ENCODE results near the gene SRD5A3. TPM values are rescaled to one million over a fixed set of nuclear protein-coding genes. Genes with fewer than 3 reads are reported as not detected.

SRD5A3 gene
- total RNA-seq, 1 donor from 2014 or later = 39.5 TPM

DNA sequence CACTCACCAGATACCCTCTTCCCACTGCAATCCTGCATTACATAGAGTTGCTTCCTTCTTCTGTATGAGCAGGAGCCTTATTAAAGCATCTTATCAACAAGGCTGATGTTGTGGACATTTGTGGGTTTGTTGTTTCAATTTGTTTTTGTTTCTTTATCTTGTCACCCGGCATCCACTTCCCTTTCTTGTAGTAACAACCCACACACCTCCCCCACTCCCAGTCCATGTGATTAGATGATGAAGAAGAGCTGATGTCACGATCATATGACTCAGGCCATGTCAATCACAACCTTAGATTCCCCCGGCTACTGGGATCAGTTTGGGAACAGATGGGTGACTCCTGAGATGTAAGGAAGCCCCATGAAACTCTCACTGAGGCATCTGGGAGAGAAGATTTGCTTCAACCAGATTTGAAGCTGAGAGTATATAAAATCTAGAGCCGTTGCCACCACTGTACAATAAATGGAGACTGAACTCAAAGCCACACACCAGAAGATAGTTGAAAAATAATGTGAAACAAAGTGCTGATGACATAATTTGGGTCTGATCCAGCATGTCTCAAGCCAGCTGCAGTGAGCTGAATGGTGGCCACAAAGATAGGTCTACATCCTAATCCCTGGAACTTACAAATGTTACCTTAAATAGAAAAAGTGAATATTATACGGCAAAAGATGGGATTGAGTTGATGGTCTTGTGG lies 34.1 kb upstream of the SRD5A3 start:
- Mint-ChIP-seq H3K9me3 (ENCODE audit: unreplicated experiment) (peaks cover 4% of the 10 kb centered on the region), H3K4me3 (ENCODE audit: unreplicated experiment) (no peak overlapping the region), H3K36me3 (ENCODE audit: low read depth, unreplicated experiment) (no peaks in the 10 kb centered on the region), H3K27ac (ENCODE audit: unreplicated experiment) (peak overlapping the region; percentile 63), H3K4me1 (ENCODE audit: low read depth, unreplicated experiment) (peaks cover 5% of the 10 kb centered on the region), H3K27me3 (ENCODE audit: low read depth, unreplicated experiment) (no peaks in the 10 kb centered on the region)
- H3K27ac ChIP-seq (ENCODE audit: low read depth, low read length) = no peak overlapping the region
- no peaks in the 10 kb centered on the region for H3K79me2 ChIP-seq (ENCODE audit: insufficient read depth, low read length)
- H3K4me1 ChIP-seq (ENCODE audit: insufficient read depth, low read length) = no peaks in the 10 kb centered on the region
- FAIRE-seq (no peak), DNase-seq (ENCODE audit: low read depth) (no peak)
- H3K4me2 ChIP-seq (ENCODE audit: low read length) = no peak overlapping the region
- H3K9me3 ChIP-seq (ENCODE audit: insufficient read depth, low read depth, low read length) = no peaks in the 10 kb centered on the region
- H3K27me3 ChIP-seq (ENCODE audit: insufficient read depth, low read length) = no peaks in the 10 kb centered on the region
- no peaks in the 10 kb centered on the region for H3K36me3 ChIP-seq (ENCODE audit: insufficient read depth, low read length)
- TF ChIP-seq EZH2 (IDR thresholded peaks at IDR 0.05; ENCODE audit: insufficient read depth, low read length) = no peak
- no peak overlapping the region for H2AFZ ChIP-seq (ENCODE audit: low read depth, low read length)
- H4K20me1 ChIP-seq (ENCODE audit: insufficient read depth, low read length) = no peaks in the 10 kb centered on the region
- no peak overlapping the region for H3K4me3 ChIP-seq (ENCODE audit: insufficient read depth, low read depth, low read length)
- H3K9ac ChIP-seq (ENCODE audit: low read length) = no peak overlapping the region

DNA sequence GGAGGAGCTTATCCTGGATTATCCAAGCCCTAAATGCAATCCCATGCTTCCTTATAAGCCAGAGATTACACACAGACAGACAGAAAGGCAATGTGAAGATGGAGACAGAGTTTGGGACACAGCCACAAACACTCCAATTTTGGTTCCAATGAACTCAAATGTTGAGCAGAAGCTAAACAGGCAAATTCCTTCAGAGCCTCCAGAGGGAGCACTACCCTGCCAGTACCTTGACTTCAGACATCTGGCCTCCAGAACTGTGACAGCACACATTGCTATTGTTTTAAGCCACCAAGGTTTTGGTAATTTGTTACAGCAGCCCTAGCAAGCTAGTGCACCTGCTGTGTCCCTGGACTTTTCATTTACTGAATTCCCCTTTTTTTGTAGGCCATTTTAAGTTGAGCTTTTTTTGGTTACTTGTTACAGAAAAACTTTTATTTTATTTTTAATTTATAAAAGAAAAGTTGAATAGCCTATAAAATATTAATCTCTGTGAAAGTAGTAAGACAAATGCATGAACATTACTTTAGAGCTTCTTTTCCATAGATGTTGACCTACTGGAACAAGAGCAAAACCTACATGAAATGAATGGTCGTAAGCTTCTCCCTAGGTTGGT lies 33.4 kb upstream of the SRD5A3 start:
- FAIRE-seq (peak; percentile 23), DNase-seq (ENCODE audit: low read depth) (peak; percentile 27)
- Histone ChIP-seq H2AFZ (ENCODE audit: low read depth, low read length) (no peak overlapping the region), H3K79me2 (ENCODE audit: insufficient read depth, low read length) (no peaks in the 10 kb centered on the region), H3K27me3 (ENCODE audit: insufficient read depth, low read length) (no peaks in the 10 kb centered on the region), H3K4me1 (ENCODE audit: insufficient read depth, low read length) (no peaks in the 10 kb centered on the region), H3K9me3 (ENCODE audit: insufficient read depth, low read depth, low read length) (no peaks in the 10 kb centered on the region), H3K36me3 (ENCODE audit: insufficient read depth, low read length) (no peaks in the 10 kb centered on the region), H3K9ac (ENCODE audit: low read length) (no peak overlapping the region), H3K27ac (ENCODE audit: low read depth, low read length) (no peak overlapping the region), H3K4me2 (ENCODE audit: low read length) (no peak overlapping the region), H4K20me1 (ENCODE audit: insufficient read depth, low read length) (no peaks in the 10 kb centered on the region), H3K4me3 (ENCODE audit: insufficient read depth, low read depth, low read length) (no peak overlapping the region)
- TF ChIP-seq, protein P1, sequence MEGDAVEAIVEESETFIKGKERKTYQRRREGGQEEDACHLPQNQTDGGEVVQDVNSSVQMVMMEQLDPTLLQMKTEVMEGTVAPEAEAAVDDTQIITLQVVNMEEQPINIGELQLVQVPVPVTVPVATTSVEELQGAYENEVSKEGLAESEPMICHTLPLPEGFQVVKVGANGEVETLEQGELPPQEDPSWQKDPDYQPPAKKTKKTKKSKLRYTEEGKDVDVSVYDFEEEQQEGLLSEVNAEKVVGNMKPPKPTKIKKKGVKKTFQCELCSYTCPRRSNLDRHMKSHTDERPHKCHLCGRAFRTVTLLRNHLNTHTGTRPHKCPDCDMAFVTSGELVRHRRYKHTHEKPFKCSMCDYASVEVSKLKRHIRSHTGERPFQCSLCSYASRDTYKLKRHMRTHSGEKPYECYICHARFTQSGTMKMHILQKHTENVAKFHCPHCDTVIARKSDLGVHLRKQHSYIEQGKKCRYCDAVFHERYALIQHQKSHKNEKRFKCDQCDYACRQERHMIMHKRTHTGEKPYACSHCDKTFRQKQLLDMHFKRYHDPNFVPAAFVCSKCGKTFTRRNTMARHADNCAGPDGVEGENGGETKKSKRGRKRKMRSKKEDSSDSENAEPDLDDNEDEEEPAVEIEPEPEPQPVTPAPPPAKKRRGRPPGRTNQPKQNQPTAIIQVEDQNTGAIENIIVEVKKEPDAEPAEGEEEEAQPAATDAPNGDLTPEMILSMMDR (IDR thresholded peaks at IDR 0.05; ENCODE audit: insufficient read depth, low read depth, low read length) = peak; percentile 54
- no peak for TF ChIP-seq EZH2 (IDR thresholded peaks at IDR 0.05; ENCODE audit: insufficient read depth, low read length)
- H3K4me3 Mint-ChIP-seq (ENCODE audit: unreplicated experiment) = no peak overlapping the region
- H3K4me1 Mint-ChIP-seq (ENCODE audit: low read depth, unreplicated experiment) = peaks cover 5% of the 10 kb centered on the region
- H3K27me3 Mint-ChIP-seq (ENCODE audit: low read depth, unreplicated experiment) = no peaks in the 10 kb centered on the region
- no peak overlapping the region for H3K27ac Mint-ChIP-seq (ENCODE audit: unreplicated experiment)
- peaks cover 4% of the 10 kb centered on the region for H3K9me3 Mint-ChIP-seq (ENCODE audit: unreplicated experiment)
- H3K36me3 Mint-ChIP-seq (ENCODE audit: low read depth, unreplicated experiment) = no peaks in the 10 kb centered on the region

DNA sequence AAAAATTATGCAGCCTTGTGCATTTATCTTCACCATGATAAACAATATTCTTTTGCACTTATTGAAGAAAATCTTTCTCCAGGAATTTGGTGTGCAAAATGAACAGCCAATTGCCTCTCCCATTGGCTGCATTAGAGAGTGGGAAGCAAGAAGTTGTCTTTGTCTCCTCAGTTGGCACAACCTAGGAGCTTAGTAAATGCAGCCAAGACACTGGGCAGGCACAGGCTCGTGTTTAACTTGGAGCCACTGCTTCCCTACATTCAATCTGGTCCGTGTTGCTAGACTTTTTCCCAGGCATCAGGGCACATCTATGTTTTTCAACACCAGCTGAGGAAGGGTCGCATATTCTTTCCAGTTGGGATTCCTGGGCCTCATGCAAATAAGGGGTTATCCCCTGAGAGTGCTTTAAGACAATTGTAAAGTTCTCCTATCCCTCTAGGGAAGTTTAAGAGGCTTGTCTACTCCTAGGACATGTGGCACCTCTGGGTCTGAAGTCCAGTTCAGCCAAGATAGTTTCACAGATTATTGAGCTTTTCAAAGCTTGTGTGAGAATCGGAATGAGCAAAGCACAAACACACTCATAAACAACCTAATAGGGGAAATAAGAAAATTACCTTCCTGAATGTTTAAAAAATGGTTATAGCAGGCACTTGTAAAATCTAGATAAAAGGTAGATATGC lies 31.8 kb upstream of the SRD5A3 start:
- Histone ChIP-seq H3K36me3 (ENCODE audit: insufficient read depth, low read length) (no peaks in the 10 kb centered on the region), H2AFZ (ENCODE audit: low read depth, low read length) (no peak overlapping the region), H3K79me2 (ENCODE audit: insufficient read depth, low read length) (no peaks in the 10 kb centered on the region), H3K4me1 (ENCODE audit: insufficient read depth, low read length) (no peaks in the 10 kb centered on the region), H3K9me3 (ENCODE audit: insufficient read depth, low read depth, low read length) (no peaks in the 10 kb centered on the region), H3K4me2 (ENCODE audit: low read length) (no peak overlapping the region), H3K9ac (ENCODE audit: low read length) (no peak overlapping the region), H4K20me1 (ENCODE audit: insufficient read depth, low read length) (no peaks in the 10 kb centered on the region), H3K27me3 (ENCODE audit: insufficient read depth, low read length) (no peaks in the 10 kb centered on the region), H3K27ac (ENCODE audit: low read depth, low read length) (no peak overlapping the region), H3K4me3 (ENCODE audit: insufficient read depth, low read depth, low read length) (no peak overlapping the region)
- DNase-seq (ENCODE audit: low read depth) = no peak
- peaks cover 4% of the 10 kb centered on the region for H3K9me3 Mint-ChIP-seq (ENCODE audit: unreplicated experiment)
- H3K27ac Mint-ChIP-seq (ENCODE audit: unreplicated experiment) = no peak overlapping the region
- TF ChIP-seq EZH2 (IDR thresholded peaks at IDR 0.05; ENCODE audit: insufficient read depth, low read length) = no peak
- TF ChIP-seq, protein P1 (IDR thresholded peaks at IDR 0.05; ENCODE audit: insufficient read depth, low read depth, low read length) = no peak
- FAIRE-seq = no peak
- peaks cover 5% of the 10 kb centered on the region for H3K4me1 Mint-ChIP-seq (ENCODE audit: low read depth, unreplicated experiment)
- H3K27me3 Mint-ChIP-seq (ENCODE audit: low read depth, unreplicated experiment) = no peaks in the 10 kb centered on the region
- no peaks in the 10 kb centered on the region for H3K36me3 Mint-ChIP-seq (ENCODE audit: low read depth, unreplicated experiment)
- H3K4me3 Mint-ChIP-seq (ENCODE audit: unreplicated experiment) = no peak overlapping the region
